ENCODE results near the gene RAB31. TPM values are rescaled to one million over a fixed set of nuclear protein-coding genes. Genes with fewer than 3 reads are reported as not detected.

Gene RAB31
- total and polyA plus RNA-seq, 10 donors = 12.3 to 112 (median 72.6) TPM

- intact Hi-C loops (cut with DNase I; ENCODE audit: low total_unique reads) = no loop called here
Measured at GRCh38 chr18:9743200-9744016, 35.3 kb downstream of the RAB31 start.

DNA sequence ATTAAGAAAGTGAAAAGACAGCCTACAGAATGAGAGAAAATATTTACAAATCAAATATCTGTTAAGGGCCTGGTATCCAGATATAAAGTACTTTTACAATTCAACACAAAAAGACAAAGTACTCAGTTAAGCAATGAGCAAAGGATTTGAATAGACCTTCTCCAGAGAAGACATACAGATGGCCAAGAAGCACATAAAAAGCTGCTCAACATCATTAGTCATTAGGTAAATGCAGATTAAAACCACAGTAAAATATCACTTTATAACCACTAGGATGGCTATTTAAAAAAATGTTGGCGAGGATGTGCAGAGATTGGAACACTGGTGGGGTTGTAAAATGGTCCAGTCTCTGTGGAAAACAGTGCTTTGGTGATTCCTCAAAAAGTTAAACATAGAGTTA is 38.9 kb downstream of the RAB31 start:
- intact Hi-C loops (cut with DNase I; ENCODE audit: low total_unique reads) = no loop called here
- Histone ChIP-seq H3K9me3 (no peaks in the 10 kb centered on the region), H3K27me3 (replicated peaks in 1 of 7) (peaks cover 0 to 9% (median 0%) of the 10 kb centered on the region in 7 donors), H3K4me3 (no peak overlapping the region), H3K27ac (no peak overlapping the region), H3K36me3 (no peaks in the 10 kb centered on the region), H3K4me1 (peaks cover 7 to 61% (median 27%) of the 10 kb centered on the region in 6 donors)
- TF ChIP-seq, protein P1, sequence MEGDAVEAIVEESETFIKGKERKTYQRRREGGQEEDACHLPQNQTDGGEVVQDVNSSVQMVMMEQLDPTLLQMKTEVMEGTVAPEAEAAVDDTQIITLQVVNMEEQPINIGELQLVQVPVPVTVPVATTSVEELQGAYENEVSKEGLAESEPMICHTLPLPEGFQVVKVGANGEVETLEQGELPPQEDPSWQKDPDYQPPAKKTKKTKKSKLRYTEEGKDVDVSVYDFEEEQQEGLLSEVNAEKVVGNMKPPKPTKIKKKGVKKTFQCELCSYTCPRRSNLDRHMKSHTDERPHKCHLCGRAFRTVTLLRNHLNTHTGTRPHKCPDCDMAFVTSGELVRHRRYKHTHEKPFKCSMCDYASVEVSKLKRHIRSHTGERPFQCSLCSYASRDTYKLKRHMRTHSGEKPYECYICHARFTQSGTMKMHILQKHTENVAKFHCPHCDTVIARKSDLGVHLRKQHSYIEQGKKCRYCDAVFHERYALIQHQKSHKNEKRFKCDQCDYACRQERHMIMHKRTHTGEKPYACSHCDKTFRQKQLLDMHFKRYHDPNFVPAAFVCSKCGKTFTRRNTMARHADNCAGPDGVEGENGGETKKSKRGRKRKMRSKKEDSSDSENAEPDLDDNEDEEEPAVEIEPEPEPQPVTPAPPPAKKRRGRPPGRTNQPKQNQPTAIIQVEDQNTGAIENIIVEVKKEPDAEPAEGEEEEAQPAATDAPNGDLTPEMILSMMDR (IDR thresholded peaks at IDR 0.05 in 8 of 11, conservative IDR thresholded peaks at IDR 0.05 in 3 of 11) = no peak
- no peak for TF ChIP-seq POLR2AphosphoS5 (IDR thresholded peaks at IDR 0.05)
- no peak for TF ChIP-seq POLR2A (IDR thresholded peaks at IDR 0.05)
- DNase-seq = no peak
- WGBS, 5 donors = 80 to 100% (median 82%) methylated on average over 1 of the region's 1 CpG

More at GRCh38 chr18:9743200-9744016, 35.3 kb downstream of the RAB31 start:
- 72 to 84% (median 76%) methylated on average over 11 of the region's 11 CpGs for WGBS, 5 donors
- Histone ChIP-seq H3K9me3 (no peaks in the 10 kb centered on the region), H3K36me3 (peaks cover 0 to 2% (median 0%) of the 10 kb centered on the region in 6 donors), H3K4me1 (peaks cover 8 to 60% (median 25%) of the 10 kb centered on the region in 6 donors), H3K27ac (peak overlapping the region in 7 of 8 donors; percentile 15 to 75 (median 61)), H3K4me3 (no peak overlapping the region), H3K27me3 (replicated peaks in 1 of 7) (peaks cover 0 to 9% (median 0%) of the 10 kb centered on the region in 7 donors)
- peak; percentile 12 for DNase-seq
- TF ChIP-seq, protein P1 (IDR thresholded peaks at IDR 0.05 in 8 of 11, conservative IDR thresholded peaks at IDR 0.05 in 3 of 11) = no peak
- TF ChIP-seq POLR2AphosphoS5 (IDR thresholded peaks at IDR 0.05) = peak in 1 of 3 donors; percentile 36

DNA sequence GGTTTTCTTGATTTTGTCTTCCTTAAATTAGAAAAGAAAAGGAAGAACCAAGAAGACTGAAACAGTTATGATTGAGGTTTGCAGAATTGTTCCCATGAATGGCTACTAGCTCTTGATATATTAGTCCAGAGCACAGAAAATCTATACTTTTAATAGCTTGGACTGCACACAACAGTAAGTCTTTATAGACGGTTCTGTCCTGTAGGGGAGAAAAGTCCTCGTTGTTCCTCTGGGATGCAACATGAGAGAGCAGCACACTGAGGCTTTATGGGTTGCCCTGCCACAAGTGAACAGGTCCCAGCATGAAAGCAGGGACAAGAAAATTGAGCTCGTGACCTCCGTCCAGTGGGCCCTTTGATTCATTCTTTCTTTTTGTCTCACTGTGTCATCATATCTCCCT is 41.5 kb downstream of the RAB31 start:
- 84 to 91% (median 87%) methylated on average over 4 of the region's 4 CpGs for WGBS, 5 donors
- H3K27ac ChIP-seq = peak overlapping the region in 3 of 8 donors; percentile 65 to 76 (median 68)

More for the DNA sequence above, 41.5 kb downstream of the RAB31 start:
- DNase-seq = no peak
- no peaks in the 10 kb centered on the region for H3K27me3 ChIP-seq (replicated peaks in 1 of 7)
- intact Hi-C loops (cut with DNase I; ENCODE audit: low total_unique reads) = no loop called here
- no peak overlapping the region for H3K4me3 ChIP-seq
- H3K4me1 ChIP-seq = peaks cover 0 to 49% (median 12%) of the 10 kb centered on the region in 6 donors
- no peaks in the 10 kb centered on the region for H3K36me3 ChIP-seq
- no peaks in the 10 kb centered on the region for H3K9me3 ChIP-seq
- TF ChIP-seq POLR2AphosphoS5 (IDR thresholded peaks at IDR 0.05) (no peak), POLR2A (IDR thresholded peaks at IDR 0.05) (no peak)
- TF ChIP-seq, protein P1 (IDR thresholded peaks at IDR 0.05 in 8 of 11, conservative IDR thresholded peaks at IDR 0.05 in 3 of 11) = no peak
